Myometrial cell (primary cell): Measurements from ENCODE around the gene CCDC88A. TPM values are rescaled to one million over a fixed set of nuclear protein-coding genes. Genes with fewer than 3 reads are reported as not detected.

Experiments
- total RNA-seq: library from RNA; depleted of rRNA; stranded (reverse); fragments of >200 nt; gene quantifications from 2 replicates; pipeline ENCODE4 v1.2.3, GENCODE V29; 2015

Gene CCDC88A, protein sequence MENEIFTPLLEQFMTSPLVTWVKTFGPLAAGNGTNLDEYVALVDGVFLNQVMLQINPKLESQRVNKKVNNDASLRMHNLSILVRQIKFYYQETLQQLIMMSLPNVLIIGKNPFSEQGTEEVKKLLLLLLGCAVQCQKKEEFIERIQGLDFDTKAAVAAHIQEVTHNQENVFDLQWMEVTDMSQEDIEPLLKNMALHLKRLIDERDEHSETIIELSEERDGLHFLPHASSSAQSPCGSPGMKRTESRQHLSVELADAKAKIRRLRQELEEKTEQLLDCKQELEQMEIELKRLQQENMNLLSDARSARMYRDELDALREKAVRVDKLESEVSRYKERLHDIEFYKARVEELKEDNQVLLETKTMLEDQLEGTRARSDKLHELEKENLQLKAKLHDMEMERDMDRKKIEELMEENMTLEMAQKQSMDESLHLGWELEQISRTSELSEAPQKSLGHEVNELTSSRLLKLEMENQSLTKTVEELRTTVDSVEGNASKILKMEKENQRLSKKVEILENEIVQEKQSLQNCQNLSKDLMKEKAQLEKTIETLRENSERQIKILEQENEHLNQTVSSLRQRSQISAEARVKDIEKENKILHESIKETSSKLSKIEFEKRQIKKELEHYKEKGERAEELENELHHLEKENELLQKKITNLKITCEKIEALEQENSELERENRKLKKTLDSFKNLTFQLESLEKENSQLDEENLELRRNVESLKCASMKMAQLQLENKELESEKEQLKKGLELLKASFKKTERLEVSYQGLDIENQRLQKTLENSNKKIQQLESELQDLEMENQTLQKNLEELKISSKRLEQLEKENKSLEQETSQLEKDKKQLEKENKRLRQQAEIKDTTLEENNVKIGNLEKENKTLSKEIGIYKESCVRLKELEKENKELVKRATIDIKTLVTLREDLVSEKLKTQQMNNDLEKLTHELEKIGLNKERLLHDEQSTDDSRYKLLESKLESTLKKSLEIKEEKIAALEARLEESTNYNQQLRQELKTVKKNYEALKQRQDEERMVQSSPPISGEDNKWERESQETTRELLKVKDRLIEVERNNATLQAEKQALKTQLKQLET (N-terminal part only)
- 41.5 and 68.6 TPM in 2 replicates for total RNA-seq

GRCh38 chr2:55419679-55420438 is at the start of gene CCDC88A:
CCDC88A (minus strand) TSS chr2:55419856; CDS start chr2:55419079, 777 bp downstream.

GRCh38 chr2:55268907-55269644 is 150.6 kb downstream of the CCDC88A start, which contains the start of gene MTIF2:
MTIF2 (minus strand) TSS chr2:55269231; CDS start chr2:55263858, 5,373 bp downstream.

Other genes starting within 250 kb of the CCDC88A start
- 5.1 and 6.9 TPM in 2 replicates for gene CLHC1, start 187.6 kb downstream of the CCDC88A start, total RNA-seq
- 1,638 and 1,821 TPM in 2 replicates for gene RPS27A, start 187.2 kb downstream of the CCDC88A start, total RNA-seq
- 19.0 and 31.2 TPM in 2 replicates for gene MTIF2, start 150.6 kb downstream of the CCDC88A start, total RNA-seq
- 10.1 and 32.6 TPM in 2 replicates for gene CFAP36, start 99.9 kb upstream of the CCDC88A start, total RNA-seq
- 34.9 and 40.9 TPM in 2 replicates for gene PPP4R3B, start 197.8 kb upstream of the CCDC88A start, total RNA-seq